ENCODE data around the gene ELL2.
"Not testable (repeated sequence)": the region's sequence is repeated elsewhere in the genome, so short reads cannot be mapped to it uniquely, and the experiment has no call there.

ELL2 gene

GRCh38 chr5:95872346-95873268 is 89.0 kb downstream of the ELL2 start:
- TF ChIP-seq CTCF (conservative IDR thresholded peaks at IDR 0.05; ENCODE audit: low read length) = no peak
- H3K4me3 ChIP-seq (ENCODE audit: low read length) = no peak overlapping the region
- no peak for DNase-seq (ENCODE audit: low read depth)

GRCh38 chr5:95871146-95871806 is 90.4 kb downstream of the ELL2 start:
- H3K4me3 ChIP-seq (ENCODE audit: low read length) = no peak overlapping the region
- no peak for DNase-seq (ENCODE audit: low read depth)
- TF ChIP-seq CTCF (conservative IDR thresholded peaks at IDR 0.05; ENCODE audit: low read length) = no peak

GRCh38 chr5:95870105-95870672 is 91.5 kb downstream of the ELL2 start:
- TF ChIP-seq CTCF (conservative IDR thresholded peaks at IDR 0.05; ENCODE audit: low read length) = no peak
- no peak for DNase-seq (ENCODE audit: low read depth)
- no peak overlapping the region for H3K4me3 ChIP-seq (ENCODE audit: low read length)

GRCh38 chr5:95869173-95869855 is 92.3 kb downstream of the ELL2 start:
- DNase-seq (ENCODE audit: low read depth); H3K4me3 ChIP-seq (ENCODE audit: low read length): not testable (repeated sequence)

- TF ChIP-seq CTCF (conservative IDR thresholded peaks at IDR 0.05; ENCODE audit: low read length) = no peak
- DNase-seq (ENCODE audit: low read depth) = no peak
- H3K4me3 ChIP-seq (ENCODE audit: low read length) = no peak overlapping the region
These were observed 93.5 kb downstream of the ELL2 start for GRCh38 chr5:95868136-95868535.

GRCh38 chr5:95866435-95867040 is 95.1 kb downstream of the ELL2 start:
- no peak for TF ChIP-seq CTCF (conservative IDR thresholded peaks at IDR 0.05; ENCODE audit: low read length)
- no peak for DNase-seq (ENCODE audit: low read depth)

More at GRCh38 chr5:95866435-95867040, 95.1 kb downstream of the ELL2 start:
- no peak overlapping the region for H3K4me3 ChIP-seq (ENCODE audit: low read length)
